Keratinocyte (primary cell): ENCODE results near the gene ADGRD1. TPM values are rescaled to one million over a fixed set of nuclear protein-coding genes. Genes with fewer than 3 reads are reported as not detected.

ENCODE experiments used
- DNase-seq: peaks from one replicate; pipeline ENCODE4 v3.0.0-alpha.2; 2011; ENCODE audit warnings: low read depth, missing footprints, low spot score
- FAIRE-seq: peaks from 2 replicates; lab custom pipeline; 2011; peaks lifted over from hg19 to GRCh38; lab: Jason Lieb, UNC
- H2AFZ ChIP-seq: 2 replicates; pipeline ENCODE4 v1.6.0; 2012; ENCODE audit warnings: low read length, control low read depth, inconsistent platforms; ENCODE audit not compliant: control insufficient read depth
- H3K27ac ChIP-seq: 2 replicates; pipeline ENCODE4 v1.5.1; 2011; ENCODE audit warnings: low read length; ENCODE audit not compliant: control insufficient read depth, insufficient read depth
- H3K27me3 ChIP-seq: 3 replicates; pipeline ENCODE4 v1.6.0; 2011; ENCODE audit warnings: low read length; ENCODE audit not compliant: control insufficient read depth, insufficient read depth; ENCODE audit errors: extremely low read depth
- H3K36me3 ChIP-seq, 2 experiments: 2 replicates in 1 of 2; 3 replicates in 1 of 2; pipeline ENCODE4 v1.5.1; 2011; ENCODE audit warnings: low read length in 2 of 2, mild to moderate bottlenecking in 1 of 2; ENCODE audit not compliant: control insufficient read depth in 2 of 2, insufficient read depth in 2 of 2; ENCODE audit errors: extremely low read depth in 1 of 2
- H3K4me1 ChIP-seq: 3 replicates; pipeline ENCODE4 v1.5.1; 2011; ENCODE audit warnings: low read length; ENCODE audit not compliant: control insufficient read depth, insufficient read depth; ENCODE audit errors: extremely low read depth
- H3K4me2 ChIP-seq: 3 replicates; pipeline ENCODE4 v1.6.0; 2011; ENCODE audit warnings: low read depth, low read length; ENCODE audit not compliant: control insufficient read depth, insufficient read depth; ENCODE audit errors: extremely low read depth
- H3K4me3 ChIP-seq, 3 experiments: fragments of 200-600 bp in 1 of 3; sonication (generic) in 1 of 3; 2 replicates in 2 of 3; 3 replicates in 1 of 3; pipeline ENCODE4 v1.5.1; 2011 to 2016; ENCODE audit warnings: low read length in 3 of 3, mild to moderate bottlenecking in 3 of 3, control low read depth in 2 of 3, inconsistent platforms in 1 of 3, low read depth in 1 of 3, mixed read lengths in 1 of 3, mixed run types in 1 of 3, moderate library complexity in 1 of 3; ENCODE audit not compliant: control insufficient read depth in 2 of 3, insufficient read depth in 2 of 3; ENCODE audit errors: extremely low read depth in 1 of 3
- H3K79me2 ChIP-seq: 2 replicates; pipeline ENCODE4 v1.6.0; 2012; ENCODE audit warnings: low read length; ENCODE audit not compliant: control insufficient read depth, insufficient read depth
- H3K9ac ChIP-seq: 3 replicates; pipeline ENCODE4 v1.6.0; 2011; ENCODE audit warnings: low read length; ENCODE audit not compliant: control insufficient read depth, insufficient read depth; ENCODE audit errors: extremely low read depth
- H3K9me1 ChIP-seq: 3 replicates; pipeline ENCODE4 v1.6.0; 2011; ENCODE audit warnings: low read length; ENCODE audit not compliant: control insufficient read depth, insufficient read depth; ENCODE audit errors: extremely low read depth
- H3K9me3 ChIP-seq: 2 replicates; pipeline ENCODE4 v1.5.1; 2012; ENCODE audit warnings: low read depth, low read length; ENCODE audit not compliant: control insufficient read depth
- H4K20me1 ChIP-seq: 3 replicates; pipeline ENCODE4 v1.6.0; 2011; ENCODE audit warnings: low read length; ENCODE audit not compliant: control insufficient read depth, insufficient read depth; ENCODE audit errors: extremely low read depth
- EZH2 ChIP-seq: IDR thresholded peaks from one replicate; pipeline ENCODE4 v1.6.1; 2012; ENCODE audit warnings: inconsistent platforms, mild to moderate bottlenecking, low read length, moderate library complexity
- dilution Hi-C: fragments of 300-500 bp; cut with MboI; formaldehyde crosslinking; loops from one replicate; pipeline ENCODE4 v1.7.0; 2020; ENCODE audit warnings: low sequenced_read_pairs; ENCODE audit not compliant: extremely low pct_ligation_motif_present
- polyA plus RNA-seq, 5 experiments: library from polyadenylated mRNA; depleted of rRNA in 3 of 5; stranded (reverse) in 3 of 5; stranded (forward) in 1 of 5; unstranded in 1 of 5; fragments of >200 nt; gene quantifications; 1 replicate in 1 of 5; 2 replicates in 3 of 5; 3 replicates in 1 of 5; pipeline versions ENCODE4 v1.2.1 to v1.2.3, GENCODE V29; 2011 to 2012; ENCODE audit warnings: missing spikeins in 2 of 5, low read depth in 1 of 5, low replicate concordance in 1 of 5
- TF ChIP-seq, protein P1 (sequence below), 3 experiments: IDR thresholded peaks in 1 of 3; conservative IDR thresholded peaks in 1 of 3; optimal IDR thresholded peaks in 1 of 3; 2 replicates in 2 of 3; 3 replicates in 1 of 3; pipeline versions ENCODE3 to v1.5.1; 2011; ENCODE audit warnings: low read length in 3 of 3, mild to moderate bottlenecking in 3 of 3, moderate library complexity in 2 of 3, control low read depth in 1 of 3, inconsistent platforms in 1 of 3; ENCODE audit not compliant: insufficient read depth in 2 of 3; ENCODE audit errors: extremely low read depth in 1 of 3

Gene ADGRD1
- polyA plus RNA-seq, 1 donor (not counting 4 experiments of a cell fraction or from before 2014, with no cell fraction given): not detected

DNA sequence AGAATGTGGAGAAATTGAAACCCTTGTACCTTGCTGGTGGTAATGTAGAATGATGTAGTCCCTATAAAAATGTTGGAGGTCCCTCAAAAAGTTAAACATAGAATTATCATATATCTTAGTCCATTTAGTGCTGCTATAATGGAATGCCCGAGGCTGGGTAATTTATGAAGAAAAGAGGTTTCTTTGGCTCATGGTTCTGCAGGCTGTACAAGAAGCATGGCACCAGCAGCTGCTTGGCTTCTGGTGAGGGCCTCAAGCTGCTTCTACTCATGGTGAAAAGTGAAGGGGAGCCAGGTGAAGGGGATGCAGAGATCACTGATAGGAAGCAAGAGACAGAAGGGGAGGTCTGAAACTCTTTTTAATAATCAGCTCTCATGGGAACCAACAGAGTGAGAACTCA is 233.9 kb downstream of the ADGRD1 start:
- Histone ChIP-seq H2AFZ (no peak overlapping the region), H3K4me3 (no peak overlapping the region), H3K27ac (no peak overlapping the region), H3K36me3 (no peaks in the 10 kb centered on the region), H3K9me3 (no peaks in the 10 kb centered on the region), H4K20me1 (no peaks in the 10 kb centered on the region), H3K4me1 (no peaks in the 10 kb centered on the region), H3K9me1 (no peaks in the 10 kb centered on the region), H3K27me3 (no peaks in the 10 kb centered on the region), H3K79me2 (no peaks in the 10 kb centered on the region), H3K4me2 (no peak overlapping the region), H3K9ac (no peak overlapping the region)
- TF ChIP-seq EZH2: no peak
- TF ChIP-seq, protein P1, sequence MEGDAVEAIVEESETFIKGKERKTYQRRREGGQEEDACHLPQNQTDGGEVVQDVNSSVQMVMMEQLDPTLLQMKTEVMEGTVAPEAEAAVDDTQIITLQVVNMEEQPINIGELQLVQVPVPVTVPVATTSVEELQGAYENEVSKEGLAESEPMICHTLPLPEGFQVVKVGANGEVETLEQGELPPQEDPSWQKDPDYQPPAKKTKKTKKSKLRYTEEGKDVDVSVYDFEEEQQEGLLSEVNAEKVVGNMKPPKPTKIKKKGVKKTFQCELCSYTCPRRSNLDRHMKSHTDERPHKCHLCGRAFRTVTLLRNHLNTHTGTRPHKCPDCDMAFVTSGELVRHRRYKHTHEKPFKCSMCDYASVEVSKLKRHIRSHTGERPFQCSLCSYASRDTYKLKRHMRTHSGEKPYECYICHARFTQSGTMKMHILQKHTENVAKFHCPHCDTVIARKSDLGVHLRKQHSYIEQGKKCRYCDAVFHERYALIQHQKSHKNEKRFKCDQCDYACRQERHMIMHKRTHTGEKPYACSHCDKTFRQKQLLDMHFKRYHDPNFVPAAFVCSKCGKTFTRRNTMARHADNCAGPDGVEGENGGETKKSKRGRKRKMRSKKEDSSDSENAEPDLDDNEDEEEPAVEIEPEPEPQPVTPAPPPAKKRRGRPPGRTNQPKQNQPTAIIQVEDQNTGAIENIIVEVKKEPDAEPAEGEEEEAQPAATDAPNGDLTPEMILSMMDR (optimal IDR thresholded peaks at IDR 0.05 in 1 of 3, IDR thresholded peaks at IDR 0.05 in 1 of 3, conservative IDR thresholded peaks at IDR 0.05 in 1 of 3; ENCODE audit: extremely low read depth in 1 of 3, insufficient read depth in 2 of 3, low read length in 3 of 3): no peak
- DNase-seq: no peak
- FAIRE-seq: no peak
- dilution Hi-C loops: no loop called here

DNA sequence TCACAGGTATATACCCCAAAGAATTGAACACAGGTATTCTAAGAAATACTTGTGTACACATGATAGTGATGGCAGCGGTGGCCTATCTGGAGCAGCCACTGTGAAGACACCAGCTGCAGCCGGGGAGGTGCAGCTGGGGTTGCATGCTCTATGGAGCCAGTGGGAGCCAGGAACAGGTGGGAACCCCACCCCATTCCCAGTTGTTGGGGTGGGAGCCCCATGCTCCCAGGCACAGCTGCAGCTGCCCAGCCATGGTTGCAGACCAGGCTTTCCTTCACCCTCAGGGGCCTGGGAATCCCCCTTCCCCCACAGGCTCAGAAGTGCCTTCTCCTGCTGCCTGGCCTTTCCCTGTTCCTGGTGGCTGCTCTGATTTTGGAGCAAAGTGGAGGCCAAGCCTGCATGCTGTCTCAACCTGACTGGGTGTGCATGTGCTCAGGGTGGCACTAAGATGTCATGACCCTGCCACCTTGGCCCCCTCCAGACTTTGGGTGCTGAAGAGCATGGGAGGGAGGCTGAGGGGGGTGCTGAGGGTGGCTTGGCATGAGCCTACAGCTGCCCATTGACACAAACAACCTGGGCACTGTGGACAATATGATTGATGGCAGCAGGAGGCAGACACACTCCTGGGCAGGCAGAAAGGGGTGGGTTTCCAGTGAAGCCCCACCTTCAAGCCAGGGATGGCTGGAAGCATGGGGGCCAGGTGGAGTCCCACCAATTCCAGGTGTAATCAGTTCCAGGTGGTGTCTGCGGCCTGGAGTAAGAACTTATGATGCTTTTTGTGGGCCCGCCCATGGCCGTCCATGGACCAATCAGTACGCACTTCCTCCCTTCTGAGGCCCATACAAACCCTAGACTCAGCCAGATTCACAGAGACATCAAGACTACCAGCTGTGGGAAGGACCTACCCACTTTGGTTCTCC is 234.7 kb downstream of the ADGRD1 start:
- no peak for TF ChIP-seq EZH2
- no peak overlapping the region for H3K27ac ChIP-seq
- H3K27me3 ChIP-seq: no peaks in the 10 kb centered on the region
- DNase-seq (no peak), FAIRE-seq (no peak)
- H4K20me1 ChIP-seq: no peaks in the 10 kb centered on the region
- no peaks in the 10 kb centered on the region for H3K79me2 ChIP-seq
- dilution Hi-C loops: no loop called here
- H3K9me3 ChIP-seq: no peaks in the 10 kb centered on the region
- no peak overlapping the region for H3K4me3 ChIP-seq
- no peaks in the 10 kb centered on the region for H3K36me3 ChIP-seq
- H3K9me1 ChIP-seq: no peaks in the 10 kb centered on the region
- no peak overlapping the region for H3K9ac ChIP-seq
- H2AFZ ChIP-seq: no peak overlapping the region
- no peak overlapping the region for H3K4me2 ChIP-seq
- H3K4me1 ChIP-seq: no peaks in the 10 kb centered on the region
